GM12801 (cell line): ENCODE results near the gene CASQ2.

ENCODE experiments used
- TF ChIP-seq, protein P1 (sequence below): IDR thresholded peaks from one replicate; pipeline ENCODE4 v1.5.1; 2011; ENCODE audit warnings: control low read depth; ENCODE audit not compliant: insufficient read length; ENCODE audit errors: extremely low read depth

The CASQ2 gene

DNA sequence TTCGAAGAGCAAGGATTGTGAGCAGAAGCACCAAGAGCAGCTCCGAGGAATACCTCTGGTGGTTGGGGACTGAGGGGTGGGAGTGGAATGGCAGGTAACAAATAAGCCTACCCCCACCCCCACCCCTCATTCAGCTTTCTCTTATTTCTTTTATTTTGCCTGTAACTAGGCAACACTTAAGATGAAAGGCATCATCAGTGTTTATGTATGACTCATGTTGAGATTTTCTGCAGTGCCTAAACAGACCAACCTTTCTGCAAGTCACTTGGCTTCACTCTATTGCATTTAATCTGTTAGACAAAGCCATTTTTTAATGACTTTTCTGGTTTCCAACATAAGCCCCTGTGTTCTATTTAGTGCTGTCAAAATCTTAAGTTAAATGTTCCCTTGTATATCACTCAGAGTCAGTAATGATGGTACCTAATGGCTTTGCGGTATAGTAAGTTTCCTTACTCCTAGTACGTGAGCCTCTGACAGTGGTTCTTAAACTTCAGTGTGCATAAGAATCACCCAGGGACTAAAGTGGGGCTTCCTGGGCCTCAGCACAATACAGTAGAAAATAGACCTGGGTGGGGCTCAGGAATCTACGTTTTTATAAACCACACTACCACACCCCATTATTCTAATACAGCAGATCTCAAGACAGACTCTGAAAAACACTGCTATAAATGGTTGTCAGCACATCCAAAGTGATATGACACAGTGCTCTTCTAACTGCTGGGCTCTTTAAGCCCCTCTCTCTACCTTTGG lies 19.9 kb downstream of the CASQ2 start:
- TF ChIP-seq, protein P1, sequence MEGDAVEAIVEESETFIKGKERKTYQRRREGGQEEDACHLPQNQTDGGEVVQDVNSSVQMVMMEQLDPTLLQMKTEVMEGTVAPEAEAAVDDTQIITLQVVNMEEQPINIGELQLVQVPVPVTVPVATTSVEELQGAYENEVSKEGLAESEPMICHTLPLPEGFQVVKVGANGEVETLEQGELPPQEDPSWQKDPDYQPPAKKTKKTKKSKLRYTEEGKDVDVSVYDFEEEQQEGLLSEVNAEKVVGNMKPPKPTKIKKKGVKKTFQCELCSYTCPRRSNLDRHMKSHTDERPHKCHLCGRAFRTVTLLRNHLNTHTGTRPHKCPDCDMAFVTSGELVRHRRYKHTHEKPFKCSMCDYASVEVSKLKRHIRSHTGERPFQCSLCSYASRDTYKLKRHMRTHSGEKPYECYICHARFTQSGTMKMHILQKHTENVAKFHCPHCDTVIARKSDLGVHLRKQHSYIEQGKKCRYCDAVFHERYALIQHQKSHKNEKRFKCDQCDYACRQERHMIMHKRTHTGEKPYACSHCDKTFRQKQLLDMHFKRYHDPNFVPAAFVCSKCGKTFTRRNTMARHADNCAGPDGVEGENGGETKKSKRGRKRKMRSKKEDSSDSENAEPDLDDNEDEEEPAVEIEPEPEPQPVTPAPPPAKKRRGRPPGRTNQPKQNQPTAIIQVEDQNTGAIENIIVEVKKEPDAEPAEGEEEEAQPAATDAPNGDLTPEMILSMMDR: no peak

DNA sequence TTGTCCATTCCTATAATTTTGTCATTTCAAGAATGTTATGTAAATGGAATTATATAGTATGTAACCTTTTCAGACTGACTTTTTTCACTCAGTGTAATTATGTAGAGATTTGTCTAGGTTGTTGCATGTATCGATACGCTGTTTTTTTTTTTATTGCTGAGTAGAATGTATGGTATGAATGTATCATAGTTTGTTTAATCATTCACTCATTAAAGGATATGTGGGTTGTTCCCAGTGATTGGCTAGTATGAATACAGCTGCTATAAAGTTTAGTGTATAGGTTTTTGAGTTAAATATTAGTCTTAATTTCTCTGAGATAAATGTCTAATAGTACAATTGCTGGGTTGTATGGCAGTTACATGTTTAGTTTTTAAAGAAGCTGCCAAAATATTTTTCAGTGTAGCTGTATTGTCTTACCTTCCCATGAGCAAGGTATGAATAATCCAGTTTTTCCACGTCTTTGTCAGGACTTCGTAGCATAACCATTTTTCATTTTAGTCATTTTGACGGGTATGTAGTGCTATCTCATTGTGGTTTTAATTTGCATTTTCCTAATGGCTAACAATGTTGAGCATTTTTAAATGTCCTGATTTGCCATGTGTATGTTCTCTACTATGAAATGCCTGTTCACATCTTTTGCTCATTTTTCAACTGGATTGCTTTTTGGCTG lies 22.4 kb downstream of the CASQ2 start:
- TF ChIP-seq, protein P1: no peak

DNA sequence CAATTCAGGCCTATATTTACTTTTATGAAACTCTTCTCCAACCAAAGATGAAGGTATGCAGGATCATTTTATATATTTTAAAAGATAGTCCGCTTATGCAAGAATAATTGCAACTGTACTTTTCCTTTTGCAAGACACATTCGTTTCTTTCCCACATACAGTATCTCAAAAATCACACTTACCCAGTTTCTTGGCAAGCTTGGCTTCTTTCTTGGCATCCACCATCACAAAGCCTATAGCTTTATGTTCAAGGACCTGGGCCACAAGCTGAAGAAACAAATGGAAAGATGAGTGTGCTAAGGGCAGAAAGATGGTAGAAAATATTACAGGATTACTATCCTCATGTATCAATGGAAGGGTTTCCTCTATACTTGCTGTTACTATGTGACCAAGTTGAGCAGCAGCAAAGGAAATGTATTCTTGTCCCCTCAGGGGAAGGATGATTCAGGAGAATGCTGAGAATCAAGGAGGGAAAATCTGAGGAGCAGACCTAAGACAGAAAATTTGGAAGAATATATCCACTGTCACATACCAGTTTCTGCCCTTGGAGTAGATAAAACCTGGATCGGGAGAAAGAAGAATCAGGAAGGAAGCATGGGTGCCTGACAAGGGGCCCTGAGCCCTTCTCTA lies 23.8 kb downstream of the CASQ2 start:
- TF ChIP-seq, protein P1: no peak

DNA sequence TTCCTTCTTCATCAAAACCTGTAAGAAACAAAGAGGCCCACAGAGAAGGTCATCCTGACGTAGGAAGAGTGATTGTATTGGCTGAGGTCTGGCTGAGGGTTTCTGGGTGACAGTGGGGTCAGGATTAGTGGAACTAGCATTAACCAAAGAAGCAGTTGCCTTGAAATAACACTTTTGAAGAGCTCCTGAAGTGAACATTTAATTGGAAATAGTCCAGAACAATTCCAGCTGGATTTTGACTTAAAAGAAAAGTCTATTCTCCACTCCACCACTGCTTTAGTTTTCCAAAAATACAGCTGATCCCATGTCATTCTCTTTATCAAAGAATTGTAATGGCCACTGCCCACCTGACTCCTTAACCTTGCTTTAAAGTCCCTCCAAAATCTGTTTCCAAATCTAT lies 27.7 kb downstream of the CASQ2 start:
- TF ChIP-seq, protein P1: no peak

DNA sequence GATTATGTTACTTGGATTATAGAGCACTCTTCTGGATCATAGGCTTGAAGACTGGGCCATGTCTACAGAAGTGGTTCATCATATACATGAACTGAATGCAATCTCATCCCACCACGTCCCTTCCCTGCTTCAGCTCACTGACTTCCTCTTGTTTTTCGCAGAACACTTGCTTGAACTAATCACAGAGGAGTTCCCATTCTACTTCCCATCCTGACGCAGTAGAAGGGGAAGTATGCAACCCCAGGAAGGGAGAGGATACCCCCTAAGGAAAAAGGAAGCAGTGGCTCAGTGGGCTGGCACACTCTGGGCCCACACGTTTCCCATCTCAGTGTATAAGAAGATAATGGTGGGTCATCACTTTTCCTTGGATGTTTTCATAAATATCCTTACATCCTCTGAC lies 36.2 kb downstream of the CASQ2 start:
- TF ChIP-seq, protein P1: no peak

DNA sequence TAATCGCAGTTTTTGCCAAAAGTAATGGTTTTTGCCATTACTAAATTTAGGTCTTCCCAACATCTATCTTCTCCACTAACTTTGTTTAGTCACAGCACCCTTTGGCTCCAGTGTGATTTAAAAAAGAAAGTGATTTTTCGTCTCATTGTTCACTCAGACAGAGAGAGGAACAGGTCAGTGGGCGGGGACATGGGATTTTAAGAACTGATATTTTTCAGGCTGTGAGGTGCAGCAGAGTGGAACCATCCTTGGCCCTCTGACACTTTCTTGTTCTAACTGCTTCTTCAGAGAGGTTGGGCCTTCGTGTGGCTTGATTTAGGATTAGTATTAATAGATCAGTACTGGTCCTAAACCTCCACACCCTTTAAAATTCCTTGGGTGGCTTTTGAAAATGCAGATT lies 38.8 kb downstream of the CASQ2 start:
- TF ChIP-seq, protein P1: no peak

DNA sequence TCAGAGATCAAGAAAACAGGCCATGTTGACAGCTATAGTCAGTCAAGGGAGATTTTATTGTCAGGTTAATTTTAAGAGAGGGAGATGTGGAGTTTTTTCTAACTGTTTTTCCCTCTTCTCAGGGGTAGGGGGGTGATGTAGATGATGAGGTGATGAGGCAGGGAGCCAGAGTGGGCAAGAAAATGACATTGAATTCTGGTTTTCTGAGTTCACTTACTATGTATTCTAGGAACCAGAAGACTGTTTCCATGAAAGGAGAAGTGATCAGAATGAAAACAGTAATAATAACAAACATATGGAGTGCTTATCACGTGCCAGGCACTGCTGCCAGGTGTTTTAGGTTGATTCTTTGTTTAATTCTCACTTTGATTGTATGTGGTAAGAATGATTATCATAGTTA lies 40.2 kb downstream of the CASQ2 start:
- TF ChIP-seq, protein P1: no peak
